Measurements from ENCODE around the gene MPHOSPH6.

GRCh38 chr16:82197540-82198240, 27.7 kb upstream of the MPHOSPH6 start:
- no peak for TF ChIP-seq POLR2A (IDR thresholded peaks at IDR 0.05; ENCODE audit: low read length)
- no peak for TF ChIP-seq GATA1 (IDR thresholded peaks at IDR 0.05; ENCODE audit: low read depth, low read length)
